A549 (cell line): ENCODE results near the gene CCDC78.

ENCODE experiments used
- CEBPB ChIP-seq, 2 experiments: fragments of >200 bp in 1 of 2; sonication (Bioruptor Twin) in 1 of 2; formaldehyde crosslinking in 1 of 2; IDR thresholded peaks; 2 replicates each; pipeline ENCODE4 v1.6.1; 2012 to 2016
- RFX5 ChIP-seq: fragments of 450-650 bp; IDR thresholded peaks from 2 replicates; pipeline ENCODE4 v1.7.1; 2014; ENCODE audit warnings: antibody characterized with exemption, mild to moderate bottlenecking, moderate library complexity
- TF ChIP-seq, protein P1 (sequence below): fragments of 200-600 bp; sonication (generic); IDR thresholded peaks from 2 replicates; pipeline ENCODE4 v1.6.1; 2016; ENCODE audit warnings: antibody characterized with exemption, mild to moderate bottlenecking, moderate library complexity

DNA sequence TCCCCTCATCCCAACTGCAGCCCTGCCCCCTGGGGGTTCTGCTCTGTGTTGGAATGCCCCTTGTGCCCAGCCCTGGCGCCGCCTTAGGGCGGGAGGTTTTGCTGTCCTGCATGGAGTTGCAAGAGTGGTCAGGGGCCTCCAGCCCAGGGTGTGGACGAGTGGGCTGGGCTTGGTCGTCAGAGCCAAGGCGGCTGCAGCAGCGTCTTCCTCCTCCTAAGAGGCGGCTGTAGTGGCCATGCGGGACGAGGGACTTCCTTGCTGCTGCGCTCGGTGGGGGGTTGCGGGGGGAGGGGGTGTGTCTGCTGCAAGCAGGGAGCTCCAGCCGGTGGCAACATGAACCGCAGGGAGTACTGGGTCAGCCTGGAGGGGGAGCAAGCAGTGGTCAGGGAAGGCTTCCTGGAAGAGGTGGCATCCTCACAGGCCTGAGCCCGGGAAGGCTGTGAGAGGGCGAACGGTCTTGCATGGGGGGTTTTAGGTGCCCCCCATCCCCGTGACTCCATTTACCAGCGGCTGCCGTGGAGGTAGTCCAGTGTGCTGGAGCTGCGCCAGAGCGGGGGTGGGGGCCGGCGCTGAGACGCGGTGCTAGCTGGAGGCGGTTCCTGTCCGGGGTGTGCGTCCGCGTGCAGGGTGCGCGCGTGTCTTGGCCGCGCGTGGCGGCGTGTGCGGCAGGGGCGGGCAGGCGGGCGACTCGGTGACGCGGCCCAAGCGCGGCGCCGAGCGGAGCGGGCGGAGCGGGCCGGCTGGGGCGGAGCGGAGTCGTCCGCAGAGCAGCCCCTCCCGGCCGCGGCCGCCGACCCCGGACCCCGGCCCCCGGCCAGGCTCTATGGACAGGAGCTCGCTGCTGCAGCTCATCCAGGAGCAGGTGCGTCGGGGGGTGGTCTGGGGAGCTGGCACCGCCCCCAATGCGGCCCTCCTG, 51.0 kb downstream of the CCDC78 start, which contains the start of gene RHBDL1:
- TF ChIP-seq RFX5 (no peak), CEBPB (IDR thresholded peaks at IDR 0.05) (no peak)
- TF ChIP-seq, protein P1, sequence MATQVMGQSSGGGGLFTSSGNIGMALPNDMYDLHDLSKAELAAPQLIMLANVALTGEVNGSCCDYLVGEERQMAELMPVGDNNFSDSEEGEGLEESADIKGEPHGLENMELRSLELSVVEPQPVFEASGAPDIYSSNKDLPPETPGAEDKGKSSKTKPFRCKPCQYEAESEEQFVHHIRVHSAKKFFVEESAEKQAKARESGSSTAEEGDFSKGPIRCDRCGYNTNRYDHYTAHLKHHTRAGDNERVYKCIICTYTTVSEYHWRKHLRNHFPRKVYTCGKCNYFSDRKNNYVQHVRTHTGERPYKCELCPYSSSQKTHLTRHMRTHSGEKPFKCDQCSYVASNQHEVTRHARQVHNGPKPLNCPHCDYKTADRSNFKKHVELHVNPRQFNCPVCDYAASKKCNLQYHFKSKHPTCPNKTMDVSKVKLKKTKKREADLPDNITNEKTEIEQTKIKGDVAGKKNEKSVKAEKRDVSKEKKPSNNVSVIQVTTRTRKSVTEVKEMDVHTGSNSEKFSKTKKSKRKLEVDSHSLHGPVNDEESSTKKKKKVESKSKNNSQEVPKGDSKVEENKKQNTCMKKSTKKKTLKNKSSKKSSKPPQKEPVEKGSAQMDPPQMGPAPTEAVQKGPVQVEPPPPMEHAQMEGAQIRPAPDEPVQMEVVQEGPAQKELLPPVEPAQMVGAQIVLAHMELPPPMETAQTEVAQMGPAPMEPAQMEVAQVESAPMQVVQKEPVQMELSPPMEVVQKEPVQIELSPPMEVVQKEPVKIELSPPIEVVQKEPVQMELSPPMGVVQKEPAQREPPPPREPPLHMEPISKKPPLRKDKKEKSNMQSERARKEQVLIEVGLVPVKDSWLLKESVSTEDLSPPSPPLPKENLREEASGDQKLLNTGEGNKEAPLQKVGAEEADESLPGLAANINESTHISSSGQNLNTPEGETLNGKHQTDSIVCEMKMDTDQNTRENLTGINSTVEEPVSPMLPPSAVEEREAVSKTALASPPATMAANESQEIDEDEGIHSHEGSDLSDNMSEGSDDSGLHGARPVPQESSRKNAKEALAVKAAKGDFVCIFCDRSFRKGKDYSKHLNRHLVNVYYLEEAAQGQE = no peak
